Measurements from ENCODE around the gene ABCA7.

ABCA7 gene

GRCh38 chr19:1004803-1005664 lies 34.9 kb upstream of the ABCA7 start:
- POLR2A ChIA-PET, result interaction anchor here (0.8 kb wide), 1 partner anchor 22 kb away, joined by 3 read pairs; the partner anchor contains the start of gene CNN2
- no peak for DNase-seq (ENCODE audit: extremely low spot score)
- CTCF ChIA-PET, result interaction anchor here (0.7 kb wide), 1 partner anchor 10 kb away, joined by 3 read pairs; no protein-coding TSS in a partner anchor
- TF ChIP-seq TARDBP (IDR thresholded peaks at IDR 0.05) (no peak), FOXK2 (IDR thresholded peaks at IDR 0.05) (no peak), FOXM1 (IDR thresholded peaks at IDR 0.05; ENCODE audit: borderline replicate concordance) (no peak), NFRKB (IDR thresholded peaks at IDR 0.05) (no peak), SUZ12 (IDR thresholded peaks at IDR 0.05) (no peak), L3MBTL2 (conservative IDR thresholded peaks at IDR 0.05) (no peak), PKNOX1 (IDR thresholded peaks at IDR 0.05) (no peak), FOXA1 (IDR thresholded peaks at IDR 0.05) (no peak), SP1 (IDR thresholded peaks at IDR 0.05) (no peak), ZNF384 (IDR thresholded peaks at IDR 0.05) (no peak), BHLHE40 (IDR thresholded peaks at IDR 0.05; ENCODE audit: borderline replicate concordance) (no peak), ARNT (IDR thresholded peaks at IDR 0.05) (no peak)

- CTCF ChIA-PET, result no interaction called here
- POLR2A ChIA-PET, result interaction anchor here (0.8 kb wide), 1 partner anchor 13 kb away, joined by 3 read pairs; no protein-coding TSS in a partner anchor
- TF ChIP-seq BHLHE40 (IDR thresholded peaks at IDR 0.05; ENCODE audit: borderline replicate concordance) (no peak), SP1 (IDR thresholded peaks at IDR 0.05) (no peak), ZNF384 (IDR thresholded peaks at IDR 0.05) (no peak), NFRKB (IDR thresholded peaks at IDR 0.05) (no peak), LEF1 (IDR thresholded peaks at IDR 0.05; ENCODE audit: borderline replicate concordance) (no peak), PKNOX1 (IDR thresholded peaks at IDR 0.05) (no peak), ARNT (IDR thresholded peaks at IDR 0.05) (no peak), ELF4 (IDR thresholded peaks at IDR 0.05) (no peak), FOXK2 (IDR thresholded peaks at IDR 0.05) (no peak), FOXM1 (IDR thresholded peaks at IDR 0.05; ENCODE audit: borderline replicate concordance) (no peak), SUZ12 (IDR thresholded peaks at IDR 0.05) (no peak), L3MBTL2 (conservative IDR thresholded peaks at IDR 0.05) (no peak), TARDBP (IDR thresholded peaks at IDR 0.05) (no peak), FOXA1 (IDR thresholded peaks at IDR 0.05) (no peak), CTBP1 (IDR thresholded peaks at IDR 0.05; ENCODE audit: borderline replicate concordance) (no peak), HDGF (IDR thresholded peaks at IDR 0.05; ENCODE audit: borderline replicate concordance) (no peak)
- DNase-seq (ENCODE audit: extremely low spot score), result no peak
Measured at GRCh38 chr19:1006711-1007398, 33.1 kb upstream of the ABCA7 start.

- ChIA-PET POLR2A (interaction anchor here (0.8 kb wide), 1 partner anchor 12 kb away, joined by 3 read pairs; no protein-coding TSS in a partner anchor), CTCF (no interaction called here)
- DNase-seq (ENCODE audit: extremely low spot score), result no peak
- TF ChIP-seq ARNT (IDR thresholded peaks at IDR 0.05) (no peak), ZNF384 (IDR thresholded peaks at IDR 0.05) (no peak), NFRKB (IDR thresholded peaks at IDR 0.05) (no peak), LEF1 (IDR thresholded peaks at IDR 0.05; ENCODE audit: borderline replicate concordance) (no peak), PKNOX1 (IDR thresholded peaks at IDR 0.05) (no peak), FOXK2 (IDR thresholded peaks at IDR 0.05) (no peak), ELF4 (IDR thresholded peaks at IDR 0.05) (no peak), L3MBTL2 (conservative IDR thresholded peaks at IDR 0.05) (no peak), CTBP1 (IDR thresholded peaks at IDR 0.05; ENCODE audit: borderline replicate concordance) (no peak), SP1 (IDR thresholded peaks at IDR 0.05) (no peak), FOXM1 (IDR thresholded peaks at IDR 0.05; ENCODE audit: borderline replicate concordance) (no peak), TARDBP (IDR thresholded peaks at IDR 0.05) (no peak), BHLHE40 (IDR thresholded peaks at IDR 0.05; ENCODE audit: borderline replicate concordance) (no peak), FOXA1 (IDR thresholded peaks at IDR 0.05) (no peak), SUZ12 (IDR thresholded peaks at IDR 0.05) (no peak), HDGF (IDR thresholded peaks at IDR 0.05; ENCODE audit: borderline replicate concordance) (no peak)
Measured at GRCh38 chr19:1007399-1008251, 32.3 kb upstream of the ABCA7 start.

- no peak for DNase-seq (ENCODE audit: extremely low spot score)
- ChIA-PET POLR2A (no interaction called here), CTCF (no interaction called here)
- TF ChIP-seq FOXM1 (IDR thresholded peaks at IDR 0.05; ENCODE audit: borderline replicate concordance) (no peak), NFRKB (IDR thresholded peaks at IDR 0.05) (no peak), FOXK2 (IDR thresholded peaks at IDR 0.05) (no peak), SUZ12 (IDR thresholded peaks at IDR 0.05) (no peak), LEF1 (IDR thresholded peaks at IDR 0.05; ENCODE audit: borderline replicate concordance) (no peak)
Measured at GRCh38 chr19:1008268-1009040, 31.5 kb upstream of the ABCA7 start.

All from HEK293T (cell line).